Measurements from ENCODE around the gene NEU1. TPM values are rescaled to one million over a fixed set of nuclear protein-coding genes. Genes with fewer than 3 reads are reported as not detected.
"Not testable (repeated sequence)": the region's sequence is repeated elsewhere in the genome, so short reads cannot be mapped to it uniquely, and the experiment has no call there.

Gene NEU1
- polyA plus RNA-seq, 3 donors from 2014 or later, result 37.5 to 44.9 (median 40.5) TPM

DNA sequence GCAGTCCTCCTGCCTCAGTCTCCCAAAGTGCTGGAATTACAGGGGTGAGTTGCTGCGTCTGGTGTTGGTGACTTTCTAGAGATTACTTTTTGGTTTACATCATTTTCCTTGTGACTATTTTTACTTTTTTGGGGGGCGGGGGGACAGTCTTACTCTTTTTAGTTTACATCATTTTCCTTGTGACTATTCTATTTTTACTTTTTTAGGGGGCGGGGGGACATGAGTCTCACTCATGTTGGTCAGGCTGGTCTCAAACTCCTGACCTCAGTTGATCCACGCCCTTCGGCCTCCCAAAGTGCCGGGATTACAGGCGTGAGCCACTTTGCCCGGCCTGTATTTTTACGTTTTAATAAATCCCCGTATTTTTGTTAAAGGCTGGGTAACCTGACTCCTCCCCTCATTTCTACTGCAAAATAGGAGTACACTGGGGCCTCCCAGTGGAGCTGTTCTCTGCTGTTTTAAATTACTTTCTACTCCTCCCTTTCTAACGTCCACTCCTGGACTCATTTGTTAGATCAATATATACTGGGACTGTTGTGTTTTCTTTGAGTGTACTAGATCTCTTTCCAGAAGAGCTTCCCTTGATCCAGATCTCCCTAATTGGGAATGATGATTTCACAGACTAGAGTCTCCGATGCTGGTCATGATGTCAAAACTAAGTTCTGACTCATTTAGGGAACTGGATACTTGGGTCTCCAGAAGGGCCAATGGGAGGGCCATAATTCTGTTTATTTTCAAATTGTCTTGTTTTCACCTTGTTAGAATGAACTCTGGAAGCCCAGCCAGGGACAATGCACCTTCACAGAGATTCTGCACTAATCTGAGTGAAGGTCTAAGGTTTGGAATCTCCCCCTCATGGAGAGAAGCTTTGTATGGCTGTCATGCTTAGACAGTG lies 25.9 kb downstream of the NEU1 start:
- H3K27ac Mint-ChIP-seq, result peak overlapping the region; percentile 96 to 100 (median 99)
- peaks cover 6 to 9% (median 6%) of the 10 kb centered on the region in 3 donors for H3K27me3 Mint-ChIP-seq (ENCODE audit: low read depth in 3 of 3)
- peaks cover 42 to 46% of the 10 kb centered on the region in 2 donors for H3K4me1 Mint-ChIP-seq
- H3K4me3 Mint-ChIP-seq, result peak overlapping the region; percentile 89 to 99 (median 95)
- H3K9me3 Mint-ChIP-seq, result no peaks in the 10 kb centered on the region
- no peak for DNase-seq
- H3K36me3 Mint-ChIP-seq, result peaks cover 9 to 29% (median 18%) of the 10 kb centered on the region in 3 donors

- Mint-ChIP-seq H3K27ac (peak overlapping the region; percentile 96 to 100 (median 99)), H3K4me1 (peaks cover 44 to 49% of the 10 kb centered on the region in 2 donors), H3K27me3 (ENCODE audit: low read depth in 3 of 3) (peaks cover 6 to 9% (median 8%) of the 10 kb centered on the region in 3 donors), H3K36me3 (peaks cover 9 to 29% (median 18%) of the 10 kb centered on the region in 3 donors), H3K4me3 (peak overlapping the region; percentile 89 to 99 (median 95)), H3K9me3 (no peaks in the 10 kb centered on the region)
- DNase-seq, result no peak
Observed at GRCh38 chr6:31836047-31836473, 26.6 kb downstream of the NEU1 start.

GRCh38 chr6:31834367-31835250 lies 28.0 kb downstream of the NEU1 start:
- H3K36me3 Mint-ChIP-seq, result peaks cover 9 to 20% (median 14%) of the 10 kb centered on the region in 3 donors
- no peaks in the 10 kb centered on the region for H3K9me3 Mint-ChIP-seq
- peak overlapping the region; percentile 89 to 99 (median 95) for H3K4me3 Mint-ChIP-seq
- H3K27me3 Mint-ChIP-seq (ENCODE audit: low read depth in 3 of 3), result peaks cover 6 to 10% (median 9%) of the 10 kb centered on the region in 3 donors
- peaks cover 58 to 62% of the 10 kb centered on the region in 2 donors for H3K4me1 Mint-ChIP-seq
- peak overlapping the region; percentile 96 to 100 (median 99) for H3K27ac Mint-ChIP-seq
- peak; percentile 79 to 83 (median 81) for DNase-seq

GRCh38 chr6:31831350-31832215 lies 31.0 kb downstream of the NEU1 start:
- H3K4me3 Mint-ChIP-seq, result peak overlapping the region in 4 of 5 donors; percentile 86 to 95 (median 90)
- peaks cover 51 to 56% of the 10 kb centered on the region in 2 donors for H3K4me1 Mint-ChIP-seq
- no peak for DNase-seq
- H3K27ac Mint-ChIP-seq, result peak overlapping the region in 1 of 6 donors; percentile 76
- peaks cover 0 to under 1% (median under 1%) of the 10 kb centered on the region in 3 donors for H3K36me3 Mint-ChIP-seq
- no peaks in the 10 kb centered on the region for H3K9me3 Mint-ChIP-seq
- peaks cover 10 to 11% (median 10%) of the 10 kb centered on the region in 3 donors for H3K27me3 Mint-ChIP-seq (ENCODE audit: low read depth in 3 of 3)

- no peak for DNase-seq
- Mint-ChIP-seq H3K36me3 (no peaks in the 10 kb centered on the region), H3K27ac (peak overlapping the region; percentile 76 to 93 (median 87)), H3K4me3 (peak overlapping the region; percentile 86 to 95 (median 87)), H3K9me3 (no peaks in the 10 kb centered on the region), H3K4me1 (peaks cover 50 to 52% of the 10 kb centered on the region in 2 donors), H3K27me3 (ENCODE audit: low read depth in 3 of 3) (peaks cover 5 to 11% (median 10%) of the 10 kb centered on the region in 3 donors)
Observed at GRCh38 chr6:31830886-31831335, 31.7 kb downstream of the NEU1 start.

DNA sequence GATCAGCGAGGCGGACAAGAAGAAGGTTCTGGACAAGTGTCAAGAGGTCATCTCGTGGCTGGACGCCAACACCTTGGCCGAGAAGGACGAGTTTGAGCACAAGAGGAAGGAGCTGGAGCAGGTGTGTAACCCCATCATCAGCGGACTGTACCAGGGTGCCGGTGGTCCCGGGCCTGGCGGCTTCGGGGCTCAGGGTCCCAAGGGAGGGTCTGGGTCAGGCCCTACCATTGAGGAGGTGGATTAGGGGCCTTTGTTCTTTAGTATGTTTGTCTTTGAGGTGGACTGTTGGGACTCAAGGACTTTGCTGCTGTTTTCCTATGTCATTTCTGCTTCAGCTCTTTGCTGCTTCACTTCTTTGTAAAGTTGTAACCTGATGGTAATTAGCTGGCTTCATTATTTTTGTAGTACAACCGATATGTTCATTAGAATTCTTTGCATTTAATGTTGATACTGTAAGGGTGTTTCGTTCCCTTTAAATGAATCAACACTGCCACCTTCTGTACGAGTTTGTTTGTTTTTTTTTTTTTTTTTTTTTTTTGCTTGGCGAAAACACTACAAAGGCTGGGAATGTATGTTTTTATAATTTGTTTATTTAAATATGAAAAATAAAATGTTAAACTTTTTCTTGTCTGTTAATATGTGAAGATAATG lies 32.9 kb downstream of the NEU1 start:
- Mint-ChIP-seq H3K36me3 (no peaks in the 10 kb centered on the region), H3K27me3 (ENCODE audit: low read depth in 3 of 3) (peaks cover 4 to 7% (median 5%) of the 10 kb centered on the region in 3 donors), H3K27ac (peak overlapping the region; percentile 76 to 93 (median 92)), H3K4me1 (peaks cover 48% of the 10 kb centered on the region in 2 donors), H3K4me3 (peak overlapping the region; percentile 86 to 95 (median 87)), H3K9me3 (no peaks in the 10 kb centered on the region)
- DNase-seq, result peak; percentile 53 to 56 (median 55)

DNA sequence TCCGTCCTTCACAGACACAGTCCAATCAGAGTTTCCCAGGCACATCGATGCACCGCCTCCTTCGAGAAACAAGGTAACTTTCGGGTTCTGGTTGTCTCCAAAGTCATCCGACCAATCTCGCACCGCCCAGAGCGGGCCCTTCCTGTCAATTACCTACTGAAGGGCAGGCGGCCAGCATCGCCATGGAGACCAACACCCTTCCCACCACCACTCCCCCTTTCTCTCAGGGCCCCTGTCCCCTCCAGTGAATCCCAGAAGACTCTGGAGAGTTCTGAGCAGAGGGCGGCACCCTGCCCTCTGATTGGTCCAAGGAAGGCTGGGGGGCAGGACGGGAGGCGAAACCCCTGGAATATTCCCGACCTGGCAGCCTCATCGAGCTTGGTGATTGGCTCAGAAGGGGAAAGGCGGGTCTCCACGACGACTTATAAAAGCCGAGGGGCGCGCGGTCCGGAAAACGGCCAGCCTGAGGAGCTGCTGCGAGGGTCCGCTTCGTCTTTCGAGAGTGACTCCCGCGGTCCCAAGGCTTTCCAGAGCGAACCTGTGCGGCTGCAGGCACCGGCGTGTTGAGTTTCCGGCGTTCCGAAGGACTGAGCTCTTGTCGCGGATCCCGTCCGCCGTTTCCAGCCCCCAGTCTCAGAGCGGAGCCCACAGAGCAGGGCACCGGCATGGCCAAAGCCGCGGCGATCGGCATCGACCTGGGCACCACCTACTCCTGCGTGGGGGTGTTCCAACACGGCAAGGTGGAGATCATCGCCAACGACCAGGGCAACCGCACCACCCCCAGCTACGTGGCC lies 35.1 kb downstream of the NEU1 start, which contains the start of gene HSPA1B:
TSS of gene HSPA1B (plus strand) at position 453 of the 794 bp plus-strand sequence. CDS start at position 666, 213 bp downstream.
- Mint-ChIP-seq H3K36me3 (no peaks in the 10 kb centered on the region), H3K4me3 (peak within 1 kb of the TSS; percentile 92 to 94 (median 93)), H3K9me3 (no peaks in the 10 kb centered on the region), H3K27me3 (ENCODE audit: low read depth in 3 of 3) (peaks cover 2 to 5% (median 5%) of the 10 kb centered on the region in 3 donors), H3K4me1 (peaks cover 43 to 48% of the 10 kb centered on the region in 2 donors), H3K27ac (peak within 1 kb of the TSS; percentile 91 to 99 (median 96))
- peak; percentile 82 to 84 (median 83) for DNase-seq

GRCh38 chr6:31826793-31827285 lies 35.8 kb downstream of the NEU1 start:
- Mint-ChIP-seq H3K27me3 (ENCODE audit: low read depth in 3 of 3) (peaks cover 2 to 5% (median 5%) of the 10 kb centered on the region in 3 donors), H3K4me1 (peaks cover 49 to 54% of the 10 kb centered on the region in 2 donors), H3K4me3 (peak overlapping the region; percentile 92 to 94 (median 93)), H3K36me3 (no peaks in the 10 kb centered on the region), H3K9me3 (no peaks in the 10 kb centered on the region), H3K27ac (peak overlapping the region; percentile 91 to 99 (median 96))
- DNase-seq, result no peak

DNA sequence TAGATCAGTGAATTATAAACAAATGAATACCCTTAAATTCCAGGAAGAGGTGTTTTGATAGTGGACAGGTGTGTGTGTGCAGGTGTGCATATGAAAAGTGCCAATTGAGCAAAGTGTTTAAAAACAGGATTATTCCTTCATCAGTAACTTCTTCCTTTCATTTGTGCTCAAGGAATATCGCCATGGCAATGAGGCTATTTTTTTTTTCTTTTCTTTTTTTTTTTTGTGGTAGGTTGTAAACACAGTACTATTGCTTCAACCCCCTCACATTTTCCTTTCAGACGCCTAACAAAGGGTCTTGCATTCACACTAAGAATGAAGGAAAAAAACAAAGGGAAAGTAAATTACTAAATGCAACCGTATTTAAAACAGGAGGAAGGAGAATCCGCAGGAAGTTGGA lies 37.1 kb downstream of the NEU1 start:
- no peaks in the 10 kb centered on the region for H3K36me3 Mint-ChIP-seq
- H3K4me1 Mint-ChIP-seq, result peaks cover 51 to 58% of the 10 kb centered on the region in 2 donors
- peak overlapping the region in 5 of 6 donors; percentile 50 to 97 (median 73) for H3K27ac Mint-ChIP-seq
- no peak for DNase-seq
- H3K27me3 Mint-ChIP-seq (ENCODE audit: low read depth in 3 of 3), result peaks cover 0 to 5% (median 3%) of the 10 kb centered on the region in 3 donors
- H3K4me3 Mint-ChIP-seq, result peak overlapping the region in 4 of 5 donors; percentile 46 to 94 (median 94)
- H3K9me3 Mint-ChIP-seq, result no peaks in the 10 kb centered on the region

DNA sequence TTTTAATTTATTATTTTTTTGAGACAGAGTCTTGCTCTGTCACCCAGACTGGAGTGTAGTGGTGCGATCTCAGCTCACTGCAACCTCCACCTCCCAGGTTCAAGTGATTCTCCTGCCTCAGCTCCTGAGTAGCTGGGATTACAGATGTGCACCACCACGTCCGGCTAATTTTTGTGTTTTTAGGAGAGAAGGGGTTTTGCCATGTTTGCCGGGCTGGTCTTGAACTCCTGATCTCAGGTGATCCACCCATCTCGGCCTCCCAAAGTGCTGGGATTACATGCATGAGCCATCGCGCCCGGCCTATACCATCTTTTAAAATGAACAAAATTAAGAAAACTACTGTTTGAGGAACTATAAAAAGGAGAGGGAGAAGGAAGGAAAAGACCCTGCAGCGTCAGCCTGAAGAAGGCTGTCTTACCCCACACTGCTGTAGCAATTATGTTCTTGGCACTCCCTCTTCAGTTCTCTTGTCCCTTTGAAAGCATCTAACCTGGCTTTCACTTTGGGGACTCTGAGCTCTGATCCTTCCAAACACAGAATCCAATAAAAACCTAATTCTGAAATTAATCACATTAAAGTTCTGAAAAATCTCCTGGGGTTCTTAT lies 38.9 kb downstream of the NEU1 start:
- Mint-ChIP-seq H3K27ac (peak overlapping the region in 3 of 6 donors; percentile 17 to 49 (median 34)), H3K4me3 (peak overlapping the region in 1 of 5 donors; percentile 57), H3K4me1 (peaks cover 45 to 54% of the 10 kb centered on the region in 2 donors)
- H3K27me3 Mint-ChIP-seq (ENCODE audit: low read depth in 3 of 3); H3K9me3 Mint-ChIP-seq; H3K36me3 Mint-ChIP-seq; DNase-seq: not testable (repeated sequence)

All from immature natural killer cell (primary cell).